ENCODE measurements around the gene PARD3.
"Not testable (repeated sequence)": the region's sequence is repeated elsewhere in the genome, so short reads cannot be mapped to it uniquely, and the experiment has no call there.

The PARD3 gene

GRCh38 chr10:34406463-34407323, 408.4 kb downstream of the PARD3 start:
- no peak for DNase-seq

- DNase-seq, result no peak
Observed at GRCh38 chr10:34405611-34406462, 409.3 kb downstream of the PARD3 start.

- no peak for DNase-seq
Observed at GRCh38 chr10:34403512-34403911, 411.6 kb downstream of the PARD3 start.

- no peak for DNase-seq
Observed at GRCh38 chr10:34400075-34400474, 415.0 kb downstream of the PARD3 start.

- no peak for DNase-seq
Observed at GRCh38 chr10:34399013-34399412, 416.1 kb downstream of the PARD3 start.

GRCh38 chr10:34397324-34397723, 417.8 kb downstream of the PARD3 start:
- DNase-seq, result no peak

GRCh38 chr10:34396663-34397062, 418.4 kb downstream of the PARD3 start:
- DNase-seq, result no peak

GRCh38 chr10:34392641-34393170, 422.4 kb downstream of the PARD3 start:
- DNase-seq, result no peak

- not testable (repeated sequence) for DNase-seq
Observed at GRCh38 chr10:34391168-34391567, 423.9 kb downstream of the PARD3 start.

- no peak for DNase-seq
Observed at GRCh38 chr10:34389801-34390200, 425.3 kb downstream of the PARD3 start.

- DNase-seq, result no peak
Observed at GRCh38 chr10:34386921-34387320, 428.2 kb downstream of the PARD3 start.

GRCh38 chr10:34384372-34384771, 430.7 kb downstream of the PARD3 start:
- no peak for DNase-seq

- DNase-seq, result no peak
Observed at GRCh38 chr10:34382626-34383025, 432.5 kb downstream of the PARD3 start.

GRCh38 chr10:34380856-34381255, 434.2 kb downstream of the PARD3 start:
- DNase-seq, result no peak

GRCh38 chr10:34378297-34378696, 436.8 kb downstream of the PARD3 start:
- no peak for DNase-seq

GRCh38 chr10:34377833-34378232, 437.3 kb downstream of the PARD3 start:
- DNase-seq, result no peak

- no peak for DNase-seq
Observed at GRCh38 chr10:34374356-34375045, 440.6 kb downstream of the PARD3 start.

- DNase-seq, result no peak
Observed at GRCh38 chr10:34373211-34373610, 441.9 kb downstream of the PARD3 start.

- DNase-seq, result no peak
Observed at GRCh38 chr10:34372509-34372908, 442.6 kb downstream of the PARD3 start.

- DNase-seq, result no peak
Observed at GRCh38 chr10:34370126-34370525, 445.0 kb downstream of the PARD3 start.

GRCh38 chr10:34369120-34369519, 446.0 kb downstream of the PARD3 start:
- no peak for DNase-seq

- no peak for DNase-seq
Observed at GRCh38 chr10:34364253-34365037, 450.7 kb downstream of the PARD3 start.
